ENCODE data around the gene RRBP1. TPM values are rescaled to one million over a fixed set of nuclear protein-coding genes. Genes with fewer than 3 reads are reported as not detected.

The RRBP1 gene
- total RNA-seq, 2 donors from 2014 or later = 313 to 511 TPM

- H3K9me3 ChIP-seq = no peaks in the 10 kb centered on the region
- ATAC-seq = no peak
- intact Hi-C loops (cut with DNase I) = no loop called here
- peaks cover 83% of the 10 kb centered on the region for H3K4me1 ChIP-seq
- H3K27me3 ChIP-seq = no peaks in the 10 kb centered on the region
- peaks cover 0 to 8% of the 10 kb centered on the region in 2 donors for H3K36me3 ChIP-seq (replicated peaks in 1 of 2; ENCODE audit: insufficient read depth in 1 of 2, low read depth in 2 of 2)
- peak overlapping the region; percentile 57 to 98 (median 78) for H3K27ac ChIP-seq
- WGBS, 2 donors = 40 to 42% methylated on average over 2 of the region's 2 CpGs
- TF ChIP-seq, protein P1, sequence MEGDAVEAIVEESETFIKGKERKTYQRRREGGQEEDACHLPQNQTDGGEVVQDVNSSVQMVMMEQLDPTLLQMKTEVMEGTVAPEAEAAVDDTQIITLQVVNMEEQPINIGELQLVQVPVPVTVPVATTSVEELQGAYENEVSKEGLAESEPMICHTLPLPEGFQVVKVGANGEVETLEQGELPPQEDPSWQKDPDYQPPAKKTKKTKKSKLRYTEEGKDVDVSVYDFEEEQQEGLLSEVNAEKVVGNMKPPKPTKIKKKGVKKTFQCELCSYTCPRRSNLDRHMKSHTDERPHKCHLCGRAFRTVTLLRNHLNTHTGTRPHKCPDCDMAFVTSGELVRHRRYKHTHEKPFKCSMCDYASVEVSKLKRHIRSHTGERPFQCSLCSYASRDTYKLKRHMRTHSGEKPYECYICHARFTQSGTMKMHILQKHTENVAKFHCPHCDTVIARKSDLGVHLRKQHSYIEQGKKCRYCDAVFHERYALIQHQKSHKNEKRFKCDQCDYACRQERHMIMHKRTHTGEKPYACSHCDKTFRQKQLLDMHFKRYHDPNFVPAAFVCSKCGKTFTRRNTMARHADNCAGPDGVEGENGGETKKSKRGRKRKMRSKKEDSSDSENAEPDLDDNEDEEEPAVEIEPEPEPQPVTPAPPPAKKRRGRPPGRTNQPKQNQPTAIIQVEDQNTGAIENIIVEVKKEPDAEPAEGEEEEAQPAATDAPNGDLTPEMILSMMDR (IDR thresholded peaks at IDR 0.05) = no peak
- no peak for TF ChIP-seq POLR2A (IDR thresholded peaks at IDR 0.05)
- H3K4me3 ChIP-seq = no peak overlapping the region
- no peak for DNase-seq
These were observed 5.1 kb downstream of the RRBP1 start for GRCh38 chr20:17676942-17677341.

DNA sequence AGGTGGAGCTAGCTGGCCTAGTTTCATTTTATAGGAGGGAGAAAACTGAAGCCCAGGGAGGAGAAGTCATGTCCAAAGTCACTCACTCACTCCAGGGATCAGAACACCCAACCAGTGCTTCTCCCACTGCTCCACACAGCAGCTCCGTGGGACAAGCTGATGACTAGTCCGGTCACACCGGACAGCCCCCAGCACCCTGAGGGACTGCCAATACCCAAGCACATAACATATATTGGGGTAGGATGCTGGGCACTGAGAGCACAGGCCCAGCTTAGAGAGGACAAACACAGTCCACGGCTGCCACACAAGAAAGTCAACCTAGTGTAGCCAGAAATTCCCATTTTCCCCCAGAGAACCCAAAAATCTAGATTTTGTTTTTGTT lies 5.7 kb downstream of the RRBP1 start:
- intact Hi-C loops (cut with DNase I) = no loop called here
- no peak overlapping the region for H3K4me3 ChIP-seq
- H3K4me1 ChIP-seq = peaks cover 89% of the 10 kb centered on the region
- TF ChIP-seq, protein P1 (IDR thresholded peaks at IDR 0.05) = no peak
- peak in 1 of 3 donors; percentile 9 for TF ChIP-seq POLR2A (IDR thresholded peaks at IDR 0.05)
- WGBS, 2 donors = 44 to 45% methylated on average over 2 to 4 of the region's 4 CpGs
- H3K36me3 ChIP-seq (replicated peaks in 1 of 2; ENCODE audit: insufficient read depth in 1 of 2, low read depth in 2 of 2) = peaks cover 0 to 8% of the 10 kb centered on the region in 2 donors
- no peak for DNase-seq
- ATAC-seq = no peak
- no peaks in the 10 kb centered on the region for H3K27me3 ChIP-seq
- peak overlapping the region; percentile 21 to 98 (median 77) for H3K27ac ChIP-seq
- no peaks in the 10 kb centered on the region for H3K9me3 ChIP-seq

- H3K27me3 ChIP-seq = no peaks in the 10 kb centered on the region
- intact Hi-C loops (cut with DNase I) = no loop called here
These were observed 6.3 kb downstream of the RRBP1 start for GRCh38 chr20:17675519-17676377.

DNA sequence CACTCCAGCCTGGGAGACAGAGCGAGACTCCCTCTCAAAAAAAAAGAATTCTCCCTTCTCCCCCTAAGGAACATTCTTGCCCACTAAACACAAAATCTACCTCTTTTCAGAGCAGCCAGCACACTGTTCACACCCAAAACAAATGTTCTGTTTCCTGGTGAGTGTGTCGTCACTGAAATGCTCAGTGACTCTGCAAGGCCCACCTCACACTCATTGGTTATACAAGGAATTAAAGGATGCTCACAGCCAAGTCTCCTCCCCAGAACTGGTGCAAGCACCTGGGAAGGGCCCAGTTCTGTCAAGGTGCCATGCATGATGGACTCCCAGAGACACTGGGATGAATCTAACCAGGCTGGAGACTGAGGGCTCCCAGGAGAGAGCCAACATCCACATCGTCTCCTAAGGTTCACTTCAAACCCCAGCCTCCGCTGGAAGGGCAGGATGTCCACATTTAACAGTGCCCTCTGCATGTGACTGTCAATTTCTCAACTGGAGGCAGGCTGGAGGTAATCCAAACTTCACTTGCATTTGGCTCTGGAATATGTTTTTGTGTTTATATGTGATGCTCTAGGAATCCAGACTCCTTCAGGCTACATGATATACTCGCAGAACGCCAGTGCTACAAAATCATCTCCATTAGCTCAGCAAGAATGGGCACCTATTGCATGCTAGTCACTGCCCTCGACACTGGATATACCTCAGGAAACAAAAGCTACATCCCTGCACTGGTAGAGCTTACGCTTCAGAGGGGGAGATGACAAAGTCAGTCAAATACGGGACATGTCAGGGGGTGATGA lies 7.1 kb downstream of the RRBP1 start:
- Histone ChIP-seq H3K4me1 (peaks cover 96% of the 10 kb centered on the region), H3K36me3 (replicated peaks in 1 of 2; ENCODE audit: insufficient read depth in 1 of 2, low read depth in 2 of 2) (peaks cover 0 to 8% of the 10 kb centered on the region in 2 donors), H3K9me3 (no peaks in the 10 kb centered on the region), H3K27me3 (no peaks in the 10 kb centered on the region), H3K4me3 (no peak overlapping the region), H3K27ac (peak overlapping the region in 3 of 4 donors; percentile 11 to 98 (median 97))
- no peak for TF ChIP-seq POLR2A (IDR thresholded peaks at IDR 0.05)
- TF ChIP-seq, protein P1 (IDR thresholded peaks at IDR 0.05) = no peak
- intact Hi-C loops (cut with DNase I) = no loop called here
- DNase-seq (no peak), ATAC-seq (no peak)
- 32 to 45% methylated on average over 8 to 9 of the region's 9 CpGs for WGBS, 2 donors

More at GRCh38 chr20:17675519-17676377, 6.3 kb downstream of the RRBP1 start:
- WGBS, 2 donors = 39 to 59% methylated on average over 13 of the region's 13 CpGs
- DNase-seq (no peak), ATAC-seq (no peak)
- Histone ChIP-seq H3K9me3 (no peaks in the 10 kb centered on the region), H3K27ac (peak overlapping the region in 3 of 4 donors; percentile 57 to 98 (median 97)), H3K4me3 (no peak overlapping the region), H3K36me3 (replicated peaks in 1 of 2; ENCODE audit: insufficient read depth in 1 of 2, low read depth in 2 of 2) (peaks cover 0 to 8% of the 10 kb centered on the region in 2 donors), H3K4me1 (peaks cover 93% of the 10 kb centered on the region)
- TF ChIP-seq POLR2A (IDR thresholded peaks at IDR 0.05) = peak in 1 of 3 donors; percentile 2
- TF ChIP-seq, protein P1 (IDR thresholded peaks at IDR 0.05) = no peak

Measured in body of pancreas (tissue), 4 donors.